ENCODE data around the gene NELL1.

DNA sequence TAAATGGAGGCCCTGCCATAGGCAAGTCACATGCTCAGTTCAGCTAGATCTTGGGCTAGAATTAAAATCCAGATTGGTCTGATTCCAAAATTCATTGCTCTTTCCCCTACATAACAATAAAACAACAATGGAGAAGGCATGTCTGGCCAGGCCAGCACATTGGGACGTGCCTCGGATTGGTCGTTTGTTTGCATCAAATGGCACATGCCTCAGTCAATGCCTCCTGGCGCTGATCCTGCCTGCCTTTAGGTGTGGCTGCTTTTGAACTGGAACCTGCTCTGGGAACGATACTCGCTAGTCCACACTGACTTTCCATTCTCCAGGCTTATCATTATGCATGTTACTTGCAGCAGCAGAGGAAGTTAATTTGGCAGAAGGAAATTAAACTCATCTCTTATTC, 322.1 kb downstream of the NELL1 start:
- TF ChIP-seq, protein P1, sequence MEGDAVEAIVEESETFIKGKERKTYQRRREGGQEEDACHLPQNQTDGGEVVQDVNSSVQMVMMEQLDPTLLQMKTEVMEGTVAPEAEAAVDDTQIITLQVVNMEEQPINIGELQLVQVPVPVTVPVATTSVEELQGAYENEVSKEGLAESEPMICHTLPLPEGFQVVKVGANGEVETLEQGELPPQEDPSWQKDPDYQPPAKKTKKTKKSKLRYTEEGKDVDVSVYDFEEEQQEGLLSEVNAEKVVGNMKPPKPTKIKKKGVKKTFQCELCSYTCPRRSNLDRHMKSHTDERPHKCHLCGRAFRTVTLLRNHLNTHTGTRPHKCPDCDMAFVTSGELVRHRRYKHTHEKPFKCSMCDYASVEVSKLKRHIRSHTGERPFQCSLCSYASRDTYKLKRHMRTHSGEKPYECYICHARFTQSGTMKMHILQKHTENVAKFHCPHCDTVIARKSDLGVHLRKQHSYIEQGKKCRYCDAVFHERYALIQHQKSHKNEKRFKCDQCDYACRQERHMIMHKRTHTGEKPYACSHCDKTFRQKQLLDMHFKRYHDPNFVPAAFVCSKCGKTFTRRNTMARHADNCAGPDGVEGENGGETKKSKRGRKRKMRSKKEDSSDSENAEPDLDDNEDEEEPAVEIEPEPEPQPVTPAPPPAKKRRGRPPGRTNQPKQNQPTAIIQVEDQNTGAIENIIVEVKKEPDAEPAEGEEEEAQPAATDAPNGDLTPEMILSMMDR (IDR thresholded peaks at IDR 0.05; ENCODE audit: borderline replicate concordance, extremely low read depth, low read length, poor library complexity, severe bottlenecking), result no peak
- no peak for TF ChIP-seq EZH2 (IDR thresholded peaks at IDR 0.05; ENCODE audit: borderline replicate concordance, low read depth, low read length, severe bottlenecking)
